NCI-H187 treated with DMSO at 0.1 percent for 48 hours (cell line): ENCODE results near the gene SLC1A3.

ENCODE experiments used
- DNase-seq: peaks from one replicate; lab custom pipeline; 2025; lab: John Stamatoyannopoulos, UW

Gene SLC1A3

GRCh38 chr5:36655161-36655560 is 48.8 kb downstream of the SLC1A3 start:
- DNase-seq = no peak

GRCh38 chr5:36656556-36656955 is 50.1 kb downstream of the SLC1A3 start:
- DNase-seq = no peak

- no peak for DNase-seq
These were observed 51.2 kb downstream of the SLC1A3 start for GRCh38 chr5:36657563-36657995.

GRCh38 chr5:36658038-36658756 is 51.8 kb downstream of the SLC1A3 start:
- no peak for DNase-seq

GRCh38 chr5:36659411-36659810 is 53.0 kb downstream of the SLC1A3 start:
- no peak for DNase-seq

DNA sequence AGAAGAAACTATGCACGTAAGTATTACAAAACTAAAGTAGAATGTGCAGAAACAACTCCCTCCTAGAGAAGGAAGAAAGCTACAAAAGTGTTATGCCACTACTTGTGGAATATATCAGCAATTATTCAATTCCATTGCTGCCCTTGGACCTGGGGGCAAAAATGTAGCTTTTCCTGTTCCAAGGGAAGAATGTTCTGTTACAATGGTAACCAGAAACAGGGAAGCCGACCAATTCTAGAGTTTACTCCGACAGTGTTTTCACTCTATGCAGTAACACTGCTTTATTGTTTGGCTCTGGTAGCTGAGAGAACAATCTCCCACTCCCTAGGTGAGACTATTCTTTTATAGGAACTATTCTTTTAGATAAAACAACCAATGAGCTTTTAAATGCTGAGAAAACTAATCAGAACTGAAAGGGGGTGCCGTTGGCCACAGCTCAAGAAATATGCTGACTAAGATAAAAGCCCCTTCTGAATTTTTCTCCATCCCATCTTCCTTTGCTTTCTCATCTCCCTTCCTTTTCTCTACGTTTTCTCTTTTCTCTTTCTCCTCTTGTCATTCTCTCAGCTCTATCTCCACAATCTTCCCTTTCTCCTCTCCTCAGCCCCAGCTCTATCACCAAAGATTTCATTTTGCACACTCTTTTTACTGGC is 54.1 kb downstream of the SLC1A3 start:
- no peak for DNase-seq

GRCh38 chr5:36661456-36662220 is 55.2 kb downstream of the SLC1A3 start:
- DNase-seq = no peak

DNA sequence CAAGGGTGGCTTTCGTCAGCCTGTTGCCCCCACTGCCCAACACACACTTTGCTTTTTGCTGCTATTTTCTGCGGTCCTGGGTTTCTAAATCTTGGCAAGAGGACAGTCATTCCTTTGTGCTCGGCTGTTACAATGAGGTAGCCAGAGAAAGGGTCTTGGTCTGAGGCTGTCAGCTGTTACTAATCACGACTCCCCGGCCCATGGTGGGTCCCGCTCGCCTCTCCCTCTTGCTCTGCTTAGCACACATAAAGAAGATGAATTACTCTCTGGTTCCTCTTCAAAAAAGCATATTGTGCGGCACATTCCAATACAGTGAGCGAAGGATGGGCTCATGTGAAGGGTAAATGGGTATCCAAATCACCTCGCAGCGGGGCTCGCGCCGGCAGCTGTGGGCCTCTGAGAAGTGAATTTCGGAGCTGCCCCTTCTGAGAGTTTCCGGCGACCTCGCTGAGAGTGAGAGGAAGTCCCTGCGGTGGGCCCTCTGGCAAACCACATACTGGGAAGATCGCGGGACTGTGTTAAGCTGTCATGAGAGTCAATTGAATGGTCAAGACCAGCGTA is 56.0 kb downstream of the SLC1A3 start:
- no peak for DNase-seq

DNA sequence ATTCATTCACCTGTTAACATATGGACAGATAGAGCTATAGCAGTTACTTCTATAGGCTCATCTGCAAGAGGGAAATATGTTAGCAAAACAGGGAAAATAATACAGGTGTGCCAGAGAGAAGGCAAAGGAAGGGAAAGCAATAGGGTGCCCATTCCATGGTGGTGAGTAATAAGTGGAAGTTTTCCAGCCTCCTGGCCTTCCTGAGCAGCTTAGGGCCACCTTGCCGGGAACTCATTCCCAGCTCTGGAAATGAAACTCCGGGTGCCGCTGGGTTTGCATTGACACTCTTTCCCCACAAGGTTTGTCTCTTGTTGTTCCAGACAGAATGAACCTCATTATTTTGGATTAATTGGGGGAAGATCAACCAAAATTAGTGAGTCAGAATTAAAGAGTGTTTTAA is 58.4 kb downstream of the SLC1A3 start:
- DNase-seq = no peak

DNA sequence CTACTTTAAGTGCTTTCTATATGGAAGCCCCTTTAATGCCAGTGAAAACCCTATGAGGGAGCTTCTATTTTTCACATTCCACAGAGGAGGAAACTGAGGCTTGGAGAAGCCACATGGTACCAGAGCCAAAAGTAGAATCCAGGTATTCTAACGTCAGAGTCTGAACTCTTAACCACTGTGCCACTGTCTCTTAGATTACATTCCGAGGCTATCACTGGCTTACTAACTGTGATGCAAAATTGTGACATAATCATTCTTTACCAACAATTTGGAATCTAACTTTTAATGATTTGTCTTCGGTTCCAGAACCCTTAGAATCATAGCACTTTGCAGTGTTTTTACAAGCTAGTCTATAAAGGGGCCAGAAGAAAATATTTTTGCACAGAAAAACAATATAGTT is 59.2 kb downstream of the SLC1A3 start:
- no peak for DNase-seq

DNA sequence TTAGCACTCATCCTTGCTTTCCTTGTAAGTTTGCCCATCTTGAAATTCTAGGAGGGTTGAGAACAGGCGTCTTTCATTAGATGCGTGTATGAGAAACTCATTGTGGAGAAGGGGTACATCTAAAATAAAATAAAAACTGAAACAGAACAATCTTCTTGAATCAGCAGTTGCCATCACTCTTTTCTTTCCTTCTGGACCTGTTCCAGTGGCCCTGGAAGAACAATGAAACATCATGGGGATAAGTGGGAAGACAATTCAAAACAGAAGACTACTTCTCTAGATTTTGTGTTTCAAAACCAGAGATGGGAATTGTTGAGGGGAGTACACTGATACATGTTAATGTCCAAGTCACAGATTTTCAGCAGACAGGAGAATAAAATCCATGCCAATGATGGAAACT is 59.9 kb downstream of the SLC1A3 start:
- no peak for DNase-seq

GRCh38 chr5:36666986-36667385 is 60.6 kb downstream of the SLC1A3 start:
- DNase-seq = no peak

DNA sequence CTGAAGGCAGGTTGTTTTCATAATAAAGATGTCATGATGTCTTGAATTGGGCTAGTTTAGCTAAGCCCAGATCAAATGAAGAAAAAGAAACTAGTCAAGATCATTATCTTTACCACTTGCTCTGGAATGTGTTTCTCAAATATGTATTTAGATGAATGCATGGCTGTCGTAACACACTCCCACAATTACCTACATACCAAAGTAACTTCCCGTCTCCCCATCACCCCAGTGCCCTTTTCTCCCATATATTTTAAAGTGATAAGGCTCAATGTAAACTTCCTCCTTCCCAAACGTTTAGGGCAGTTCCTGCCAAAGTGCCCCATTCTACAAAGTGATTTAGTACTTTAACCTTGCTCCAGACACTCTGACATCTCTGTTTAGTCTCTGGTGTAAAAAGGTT is 61.4 kb downstream of the SLC1A3 start:
- DNase-seq = no peak

- no peak for DNase-seq
These were observed 62.7 kb downstream of the SLC1A3 start for GRCh38 chr5:36669015-36669651.

DNA sequence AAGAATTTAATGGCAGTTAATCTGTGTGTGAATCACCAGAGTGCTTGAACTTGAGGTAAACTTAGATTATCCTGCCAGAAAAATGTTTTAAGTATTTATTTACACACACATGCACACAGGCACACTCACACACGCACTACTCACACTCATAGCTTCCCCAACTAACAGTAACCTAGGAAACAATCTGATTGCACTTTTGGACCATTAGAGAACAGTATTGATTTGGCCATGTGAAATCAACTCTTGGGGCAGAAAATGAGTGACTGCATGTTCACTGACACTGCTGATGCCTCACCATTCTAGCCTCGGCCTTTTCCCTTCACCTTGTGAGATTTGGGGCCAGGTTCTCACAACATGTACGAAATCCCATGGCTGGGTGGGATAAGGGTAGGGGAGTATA is 64.1 kb downstream of the SLC1A3 start:
- DNase-seq = no peak

DNA sequence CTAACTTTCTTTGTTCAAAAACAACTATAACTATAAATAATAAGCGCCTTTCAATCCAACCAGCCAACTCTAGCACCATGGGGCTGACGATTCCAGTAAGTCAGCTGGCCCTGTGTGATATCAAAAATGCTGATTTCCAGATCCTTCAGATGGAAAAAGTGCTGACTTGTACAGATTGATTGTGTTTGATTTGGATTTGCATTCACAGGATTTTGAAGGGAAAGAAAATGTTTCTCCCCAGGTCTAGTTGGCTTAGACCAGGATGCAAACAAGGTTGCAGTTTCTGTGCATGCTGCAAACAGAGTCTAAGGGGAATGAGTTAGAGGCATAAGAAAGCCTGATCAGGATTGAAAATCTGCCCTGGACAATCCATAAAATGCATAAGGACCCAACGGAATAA is 68.9 kb downstream of the SLC1A3 start:
- DNase-seq = no peak

GRCh38 chr5:36679221-36679989 is 73.0 kb downstream of the SLC1A3 start:
- DNase-seq = no peak

GRCh38 chr5:36680066-36680465 is 73.7 kb downstream of the SLC1A3 start:
- no peak for DNase-seq

DNA sequence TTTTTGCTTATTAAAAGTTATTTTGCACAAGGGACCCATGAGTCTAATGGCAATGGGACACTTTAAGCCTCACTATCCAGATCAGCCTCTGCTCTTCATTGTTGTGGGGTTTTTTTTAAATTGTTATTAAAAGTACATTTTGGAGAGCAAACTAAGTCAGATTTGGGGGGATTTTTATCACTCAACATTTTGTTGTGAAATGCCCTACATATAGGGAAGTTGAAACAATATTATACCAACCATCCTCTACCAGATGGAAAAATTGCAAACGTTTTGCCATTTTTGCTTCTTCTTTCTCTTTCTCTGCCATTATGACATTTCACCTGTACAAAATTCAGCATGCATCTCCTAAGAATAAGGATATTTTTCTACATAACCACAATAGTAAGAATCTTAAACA is 75.3 kb downstream of the SLC1A3 start:
- DNase-seq = no peak

GRCh38 chr5:36682499-36682898 is 76.1 kb downstream of the SLC1A3 start:
- no peak for DNase-seq

- DNase-seq = no peak
These were observed 77.5 kb downstream of the SLC1A3 start for GRCh38 chr5:36683821-36684434.
